D721Med (cell line): ENCODE results near the gene CHRNG.

Source experiments
- DNase-seq: peaks from one replicate; pipeline ENCODE4 v3.0.0; 2011; ENCODE audit warnings: low spot score; ENCODE audit not compliant: insufficient read length
- FAIRE-seq: peaks from 2 replicates; lab custom pipeline; 2011; peaks lifted over from hg19 to GRCh38; lab: Jason Lieb, UNC
- CTCF ChIP-seq: IDR thresholded peaks from 2 replicates; pipeline ENCODE4 v1.5.1; 2012; ENCODE audit warnings: mild to moderate bottlenecking, control low read depth; ENCODE audit not compliant: insufficient read depth; ENCODE audit errors: missing control alignments

Gene CHRNG

GRCh38 chr2:232588680-232589585, 49.4 kb downstream of the CHRNG start:
- no peak for DNase-seq
- no peak for TF ChIP-seq CTCF

GRCh38 chr2:232592772-232593395, 53.4 kb downstream of the CHRNG start:
- no peak for TF ChIP-seq CTCF
- DNase-seq (no peak), FAIRE-seq (no peak)

More at GRCh38 chr2:232588680-232589585, 49.4 kb downstream of the CHRNG start:
- FAIRE-seq, result no peak

- no peak for TF ChIP-seq CTCF
- FAIRE-seq, result no peak
- no peak for DNase-seq
Measured at GRCh38 chr2:232593982-232594381, 54.5 kb downstream of the CHRNG start.
